GM21381 (cell line): ENCODE measurements around the gene PCDH15.

ENCODE experiments used
- ATAC-seq: cut with Tn5 transposase; IDR thresholded peaks from one replicate; pipeline ENCODE4 v1.9.1; 2021; ENCODE audit warnings: mild to moderate bottlenecking, moderate library complexity; ENCODE audit not compliant: unreplicated experiment

Gene PCDH15

GRCh38 chr10:54800741-54801421 is at the start of gene PCDH15:
Gene PCDH15, minus strand, starts transcription at chr10:54801231. Its CDS starts 136,969 bp downstream, at chr10:54664262.
- ATAC-seq = no peak

DNA sequence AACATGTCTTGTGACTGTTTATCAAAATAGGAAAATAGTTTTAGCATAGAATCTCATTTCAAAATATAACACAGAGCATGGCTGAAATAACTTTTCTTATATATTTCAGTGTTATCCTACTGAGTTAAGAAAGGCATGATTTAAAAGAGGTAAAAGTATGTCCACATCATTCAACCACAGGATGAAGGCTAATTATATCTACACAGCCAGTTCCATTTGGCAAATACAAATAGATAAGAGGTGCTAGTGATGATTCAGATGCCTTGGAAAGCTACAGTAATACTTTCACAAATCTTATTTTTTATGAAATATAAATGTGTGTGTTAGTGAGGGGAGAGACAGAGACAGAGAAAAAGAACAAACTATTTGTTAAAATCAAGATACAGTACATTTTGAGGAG is 42.9 kb upstream of the PCDH15 start:
- no peak for ATAC-seq

DNA sequence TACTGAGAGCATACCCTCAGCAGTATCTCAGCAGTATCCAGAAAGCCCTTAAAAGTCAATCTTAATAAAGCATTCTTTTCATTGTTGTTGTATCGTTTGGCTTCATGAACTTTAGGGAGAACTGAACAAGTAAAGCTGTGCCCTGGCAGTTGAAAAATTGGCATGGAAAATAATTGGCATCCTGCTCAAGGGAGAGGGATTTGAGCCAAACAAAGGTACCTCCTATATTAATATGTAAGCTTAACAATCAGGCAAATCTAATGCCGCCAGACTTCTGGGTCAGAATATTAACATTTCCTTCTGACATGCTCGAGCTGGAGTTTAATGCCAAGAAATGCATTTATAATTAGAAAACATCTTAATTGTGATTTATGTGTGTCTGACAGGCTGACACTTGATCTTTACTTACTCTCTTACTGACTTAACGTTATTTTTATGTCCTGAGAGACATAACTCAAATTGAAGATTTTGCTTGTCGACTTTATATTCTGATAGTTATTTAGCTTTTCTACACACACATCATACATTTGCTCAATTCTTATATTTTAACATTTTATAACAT is 42.1 kb upstream of the PCDH15 start:
- no peak for ATAC-seq

DNA sequence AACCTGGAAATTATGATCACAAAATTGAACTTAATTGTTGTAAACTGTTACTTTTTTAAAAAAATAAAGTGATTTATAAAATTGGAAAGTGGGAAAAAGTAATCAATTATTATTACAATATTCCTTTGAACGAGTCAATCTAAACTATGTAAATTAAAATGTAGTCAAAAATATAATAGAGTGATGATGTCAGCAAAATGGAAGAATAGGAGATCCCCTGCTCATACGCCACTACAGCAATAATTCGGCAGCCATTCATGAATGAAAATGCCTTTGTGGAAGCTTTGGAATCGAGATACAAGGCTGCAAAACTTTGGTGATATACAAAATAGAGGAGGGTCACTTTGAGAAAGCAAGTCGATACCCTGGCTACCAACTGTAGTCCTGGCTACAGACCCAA is 36.4 kb upstream of the PCDH15 start:
- ATAC-seq = no peak

- ATAC-seq = no peak
Measured at GRCh38 chr10:54833029-54833428, 32.0 kb upstream of the PCDH15 start.

DNA sequence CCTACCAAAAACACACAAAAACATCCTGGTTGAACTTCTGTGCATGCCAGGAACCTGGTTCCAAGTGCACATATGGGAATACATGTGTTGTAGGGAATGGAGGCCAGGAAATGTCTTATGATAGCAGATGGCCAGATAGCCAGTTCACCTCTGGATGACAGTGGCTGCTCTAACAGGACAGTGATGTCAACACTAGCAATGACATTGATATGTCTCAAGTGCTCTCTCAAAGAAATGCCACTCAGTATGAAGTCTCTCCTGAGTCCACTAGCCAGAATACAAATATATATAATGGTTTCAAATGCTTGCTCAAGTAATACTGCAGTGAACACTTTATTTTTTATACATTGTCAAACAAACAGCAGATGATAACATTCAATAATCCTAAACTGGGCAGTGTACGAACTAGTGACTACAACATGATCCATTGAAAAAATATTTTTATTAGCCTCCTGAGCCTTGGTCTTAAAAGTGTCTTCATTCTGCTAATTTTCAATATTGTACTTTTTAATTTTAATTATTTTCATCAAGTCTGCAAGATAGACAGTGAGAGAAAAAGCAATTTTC is 26.0 kb upstream of the PCDH15 start:
- no peak for ATAC-seq

DNA sequence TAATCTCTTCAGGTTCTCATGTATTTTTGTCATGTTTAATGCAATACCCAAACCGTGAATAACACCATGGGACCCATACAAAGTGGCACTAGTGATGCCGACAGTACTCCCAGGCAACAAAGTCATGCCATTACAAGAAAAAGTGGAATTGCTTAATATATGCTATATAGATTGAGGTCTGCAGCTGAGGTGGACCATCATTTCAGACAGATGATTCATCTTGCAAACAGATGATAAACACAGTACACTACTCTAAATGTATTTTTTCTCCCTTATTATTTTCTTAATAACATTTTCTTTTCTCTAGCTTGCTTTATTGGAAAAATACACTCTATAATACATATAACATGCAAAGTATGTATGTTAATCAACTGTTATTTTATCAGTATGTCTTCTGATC is 14.6 kb upstream of the PCDH15 start:
- ATAC-seq = no peak

- no peak for ATAC-seq
Measured at GRCh38 chr10:54808186-54808935, 7.3 kb upstream of the PCDH15 start.

GRCh38 chr10:54799506-54799905 is 1.5 kb downstream of the PCDH15 start:
- ATAC-seq = no peak

- ATAC-seq = no peak
Measured at GRCh38 chr10:54797636-54798321, 3.3 kb downstream of the PCDH15 start.

DNA sequence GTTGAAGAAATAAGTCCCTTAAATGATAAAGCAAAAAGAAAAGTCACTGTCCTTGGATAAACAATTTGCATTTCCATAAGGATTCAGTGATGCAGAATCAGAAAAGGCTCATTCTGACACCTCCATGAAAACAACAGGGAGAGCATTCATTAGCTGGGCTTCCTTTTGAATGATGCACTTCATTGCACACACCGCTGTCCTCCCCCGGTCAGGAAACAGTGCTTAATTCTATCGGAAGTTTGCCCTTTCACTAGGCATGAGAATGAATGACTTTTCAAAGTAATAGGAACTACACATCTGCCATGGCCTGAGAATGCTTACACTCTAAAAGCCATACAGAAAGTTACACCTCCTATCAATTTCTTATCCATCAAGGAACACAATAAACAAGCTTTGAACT is 4.2 kb downstream of the PCDH15 start:
- no peak for ATAC-seq

DNA sequence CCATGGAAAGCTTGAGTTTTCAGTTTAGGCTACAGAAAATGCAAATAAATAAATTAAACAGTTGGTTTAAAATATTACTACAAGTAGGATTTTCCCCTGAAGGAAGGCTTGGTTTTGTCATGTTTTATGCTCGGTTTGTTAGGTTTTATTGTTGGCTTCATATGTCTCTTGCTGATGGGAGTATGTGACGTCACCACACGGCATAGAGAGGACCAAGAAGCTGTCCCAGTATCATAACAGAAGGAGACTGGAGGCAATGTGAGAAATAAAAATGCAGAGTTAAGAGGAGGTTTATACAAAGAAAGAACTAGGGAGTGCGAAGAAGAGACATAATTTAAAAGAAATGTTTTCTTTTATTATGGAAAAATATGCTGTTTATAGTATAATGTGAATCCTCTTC is 24.4 kb downstream of the PCDH15 start:
- no peak for ATAC-seq

- no peak for ATAC-seq
Measured at GRCh38 chr10:54772468-54773122, 28.4 kb downstream of the PCDH15 start.

DNA sequence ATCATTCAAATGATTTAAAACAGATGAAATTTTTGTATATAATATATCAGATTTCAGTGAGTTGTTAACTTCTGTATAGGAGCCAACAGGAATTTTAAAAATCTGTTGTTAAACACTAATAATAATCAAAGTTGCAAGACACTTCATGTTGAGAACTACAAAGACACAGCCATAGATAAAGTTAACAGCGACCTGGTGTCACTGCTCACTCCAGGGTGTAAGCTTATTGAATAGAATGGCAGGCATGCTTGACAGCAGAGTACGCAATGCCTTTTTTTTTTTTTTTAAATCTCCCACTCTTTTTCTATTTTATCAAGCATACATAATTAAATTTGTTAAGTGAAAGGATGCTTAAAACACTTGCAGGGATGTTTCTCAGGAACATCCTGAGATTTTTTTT is 32.0 kb downstream of the PCDH15 start:
- no peak for ATAC-seq

- no peak for ATAC-seq
Measured at GRCh38 chr10:54758791-54759190, 42.2 kb downstream of the PCDH15 start.

DNA sequence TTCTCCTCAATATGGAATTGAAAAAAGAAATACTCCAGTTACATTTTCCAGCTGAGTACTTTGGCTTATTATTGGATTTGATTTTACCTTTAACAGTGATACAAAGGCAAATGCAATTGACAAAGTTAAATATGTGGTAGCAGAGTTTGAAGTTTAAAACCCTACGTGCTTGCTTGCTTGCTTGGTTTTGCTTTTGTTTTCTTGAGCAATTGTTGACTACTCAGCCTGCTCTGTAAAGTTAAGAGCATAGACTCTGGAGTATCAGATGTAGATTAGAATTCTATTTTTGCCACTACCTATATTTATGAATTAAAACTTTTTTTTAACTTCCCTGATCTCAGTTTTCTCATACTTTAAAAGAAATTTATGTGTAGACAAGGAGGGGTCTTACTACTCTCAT is 51.4 kb downstream of the PCDH15 start:
- ATAC-seq = no peak

DNA sequence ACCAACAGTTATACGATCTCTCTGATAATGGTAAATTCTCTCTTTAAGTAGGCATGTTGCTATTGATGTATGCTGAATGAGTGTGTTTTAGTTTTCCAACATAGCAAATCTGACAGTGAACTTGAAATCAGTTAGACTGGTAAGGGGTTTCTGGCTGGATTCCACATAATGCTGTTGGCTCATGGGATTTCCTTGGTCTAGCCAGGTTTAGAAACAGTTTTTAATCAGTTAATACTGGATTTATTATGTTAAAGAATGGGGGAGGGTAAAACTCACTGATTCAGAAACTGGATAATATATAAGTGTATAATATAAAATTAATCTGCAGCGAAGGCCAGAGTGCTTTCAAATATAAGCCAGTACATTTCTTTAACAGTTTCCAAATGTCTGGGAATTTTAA is 55.6 kb downstream of the PCDH15 start:
- ATAC-seq = no peak

DNA sequence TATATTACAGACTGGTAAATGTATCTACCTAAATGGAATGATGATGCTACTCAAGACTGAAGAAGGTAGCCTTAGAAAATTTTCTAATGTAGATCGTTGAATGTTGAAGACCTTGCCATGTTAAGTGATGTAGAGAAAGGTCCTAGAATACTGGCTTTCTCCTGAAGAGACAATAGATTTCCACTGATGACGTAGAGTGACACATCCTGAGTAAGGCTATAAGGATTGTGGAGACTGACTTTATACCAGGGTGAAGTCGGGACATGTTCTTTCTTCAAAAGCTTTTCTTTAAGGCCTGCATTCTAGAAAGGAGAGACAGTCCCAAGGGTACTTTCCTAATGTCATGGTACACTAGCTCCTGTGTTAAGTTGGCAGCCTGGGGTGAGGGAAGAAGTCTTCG is 58.6 kb downstream of the PCDH15 start:
- ATAC-seq = no peak

DNA sequence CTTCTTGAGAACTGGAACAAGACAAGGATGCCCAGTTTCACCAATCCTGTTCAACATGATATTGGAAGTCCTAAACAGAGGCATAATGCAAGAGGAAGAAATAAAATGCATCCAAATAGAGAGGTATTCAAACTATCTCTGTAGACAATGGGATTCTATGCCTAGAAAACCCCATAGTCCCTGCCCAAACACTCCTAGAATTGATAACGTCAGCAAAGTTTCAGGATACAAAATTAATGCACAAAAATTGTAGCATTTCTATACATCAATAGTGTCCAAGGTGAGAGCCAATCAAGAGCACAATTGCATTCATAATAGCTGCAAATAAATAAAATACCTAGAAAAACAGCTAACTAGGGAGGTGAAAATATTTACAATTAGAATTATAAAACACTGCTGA is 72.5 kb downstream of the PCDH15 start:
- ATAC-seq = no peak

- ATAC-seq = no peak
Measured at GRCh38 chr10:54722075-54722474, 79.0 kb downstream of the PCDH15 start.

DNA sequence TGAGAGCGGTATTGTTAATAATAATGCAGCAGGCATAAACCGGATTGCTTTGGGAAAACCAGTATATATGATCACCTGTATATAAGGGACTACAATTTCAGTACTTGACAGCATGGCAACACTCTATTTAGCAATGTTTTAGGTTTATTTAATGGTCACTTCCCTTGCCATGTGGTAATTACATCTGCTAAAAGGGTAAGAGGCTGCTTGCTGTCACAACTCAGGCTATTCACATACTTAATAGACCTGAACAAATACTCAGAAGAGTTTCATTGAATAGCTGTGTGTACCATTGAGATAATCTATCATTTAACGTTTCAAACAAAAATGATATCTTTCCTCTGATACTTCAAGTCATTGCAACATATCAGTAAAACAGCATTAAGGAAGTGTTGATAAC is 90.1 kb downstream of the PCDH15 start:
- ATAC-seq = no peak
